HEK293 (cell line): ENCODE results near the gene BACH2.

Experiments used
- CTCF ChIA-PET: fragments of 350-600 bp; formaldehyde crosslinking; extraction: SDS; loops from one replicate; lab custom pipeline; 2021; ENCODE audit warnings: antibody characterized with exemption; lab: Yijun Ruan, JAX
- POLR2A ChIA-PET: fragments of 300-600 bp; formaldehyde crosslinking; extraction: SDS; loops from one replicate; lab custom pipeline; 2020; ENCODE audit warnings: antibody characterized with exemption, inconsistent platforms; lab: Yijun Ruan, JAX
- H3K27ac ChIP-seq: fragments of 200-500 bp; sonication (Bioruptor generic); 2 replicates; pipeline ENCODE4 v1.5.1; 2014; ENCODE audit warnings: low read depth, low read length, control low read depth, inconsistent platforms; ENCODE audit errors: extremely low read depth
- H3K36me3 ChIP-seq, 2 experiments: fragments of 200-500 bp in 1 of 2; sonication (Bioruptor generic) in 1 of 2; 1 replicate in 1 of 2; 2 replicates in 1 of 2; pipeline ENCODE4 v1.5.1; 2014 to 2017; ENCODE audit warnings: inconsistent platforms in 2 of 2, low read length in 2 of 2; ENCODE audit not compliant: control insufficient read depth in 2 of 2, insufficient read depth in 1 of 2
- H3K4me1 ChIP-seq: fragments of 200-500 bp; sonication (Bioruptor generic); 2 replicates; pipeline ENCODE4 v1.5.1; 2014; ENCODE audit warnings: mild to moderate bottlenecking, low read length, inconsistent platforms; ENCODE audit not compliant: control insufficient read depth, insufficient read depth
- H3K4me3 ChIP-seq: 2 replicates; pipeline ENCODE4 v1.5.1; 2011; ENCODE audit warnings: low read depth, mild to moderate bottlenecking, control low read depth, low read length, moderate library complexity
- H3K9me3 ChIP-seq: fragments of 200-500 bp; sonication (Bioruptor generic); 2 replicates; pipeline ENCODE4 v1.5.1; 2014; ENCODE audit warnings: low read depth, low read length, inconsistent platforms; ENCODE audit not compliant: control insufficient read depth, insufficient read depth
- BCL11B ChIP-seq: fragments of 450-650 bp; formaldehyde crosslinking; IDR thresholded peaks from 2 replicates; pipeline ENCODE4 v1.5.1; 2016; ENCODE audit warnings: low read depth, missing biosample characterization, missing genetic modification characterization
- GFI1B ChIP-seq: fragments of 450-650 bp; formaldehyde crosslinking; IDR thresholded peaks from 2 replicates; pipeline ENCODE4 v1.5.1; 2016; ENCODE audit warnings: missing biosample characterization, missing genetic modification characterization
- IKZF3 ChIP-seq: fragments of 450-650 bp; IDR thresholded peaks from 2 replicates; pipeline ENCODE4 v1.5.0; 2018; ENCODE audit warnings: missing biosample characterization, mild to moderate bottlenecking, missing genetic modification characterization, moderate library complexity
- KLF7 ChIP-seq: fragments of 450-650 bp; formaldehyde crosslinking; IDR thresholded peaks from 2 replicates; pipeline ENCODE4 v1.5.1; 2016; ENCODE audit warnings: missing biosample characterization, missing genetic modification characterization, borderline replicate concordance
- KLF9 ChIP-seq: fragments of 450-650 bp; formaldehyde crosslinking; IDR thresholded peaks from 2 replicates; pipeline ENCODE4 v1.5.1; 2016; ENCODE audit warnings: missing biosample characterization, missing genetic modification characterization, low read depth
- PRDM1 ChIP-seq: fragments of 450-650 bp; formaldehyde crosslinking; IDR thresholded peaks from 2 replicates; pipeline ENCODE4; 2016; ENCODE audit warnings: missing biosample characterization, missing genetic modification characterization
- TRIM28 ChIP-seq: IDR thresholded peaks from 2 replicates; pipeline ENCODE4 v1.6.1; 2011; ENCODE audit warnings: low read length, control low read depth, borderline replicate concordance
- ZBTB1 ChIP-seq: fragments of 450-650 bp; formaldehyde crosslinking; IDR thresholded peaks from 2 replicates; pipeline ENCODE4 v1.5.1; 2016; ENCODE audit warnings: missing biosample characterization, missing genetic modification characterization
- ZBTB20 ChIP-seq: fragments of 450-650 bp; formaldehyde crosslinking; IDR thresholded peaks from 2 replicates; pipeline ENCODE4 v1.5.1; 2016; ENCODE audit warnings: missing biosample characterization, missing genetic modification characterization
- ZNF112 ChIP-seq: fragments of 450-650 bp; formaldehyde crosslinking; IDR thresholded peaks from 2 replicates; pipeline ENCODE4 v1.5.0; 2017; ENCODE audit warnings: missing biosample characterization, missing genetic modification characterization
- ZNF121 ChIP-seq: fragments of 450-650 bp; formaldehyde crosslinking; IDR thresholded peaks from 2 replicates; pipeline ENCODE4 v1.5.1; 2016; ENCODE audit warnings: missing biosample characterization, missing genetic modification characterization
- ZNF146 ChIP-seq: fragments of 450-650 bp; formaldehyde crosslinking; IDR thresholded peaks from 2 replicates; pipeline ENCODE4 v1.5.1; 2016; ENCODE audit warnings: missing biosample characterization, missing genetic modification characterization
- ZNF174 ChIP-seq: fragments of 450-650 bp; formaldehyde crosslinking; IDR thresholded peaks from 2 replicates; pipeline ENCODE4 v1.5.0; 2017; ENCODE audit warnings: missing biosample characterization, mild to moderate bottlenecking, missing genetic modification characterization
- ZNF19 ChIP-seq: fragments of 450-650 bp; formaldehyde crosslinking; IDR thresholded peaks from 2 replicates; pipeline ENCODE4; 2016; ENCODE audit warnings: missing biosample characterization, missing genetic modification characterization, low read depth
- ZNF2 ChIP-seq: fragments of 450-650 bp; formaldehyde crosslinking; IDR thresholded peaks from 2 replicates; pipeline ENCODE4 v1.5.1; 2016; ENCODE audit warnings: missing biosample characterization, missing genetic modification characterization
- ZNF221 ChIP-seq: fragments of 450-650 bp; formaldehyde crosslinking; IDR thresholded peaks from 2 replicates; pipeline ENCODE4 v1.5.1; 2017; ENCODE audit warnings: missing biosample characterization, missing genetic modification characterization, borderline replicate concordance
- ZNF350 ChIP-seq: fragments of 450-650 bp; formaldehyde crosslinking; IDR thresholded peaks from 2 replicates; pipeline ENCODE4 v1.5.0; 2017; ENCODE audit warnings: missing biosample characterization, mild to moderate bottlenecking, missing genetic modification characterization
- ZNF404 ChIP-seq: fragments of 450-650 bp; formaldehyde crosslinking; IDR thresholded peaks from 2 replicates; pipeline ENCODE4 v1.5.1; 2017; ENCODE audit warnings: missing biosample characterization, missing genetic modification characterization
- ZNF571 ChIP-seq: fragments of 450-650 bp; formaldehyde crosslinking; IDR thresholded peaks from 2 replicates; pipeline ENCODE4 v1.5.0; 2017; ENCODE audit warnings: missing biosample characterization, missing genetic modification characterization
- ZNF76 ChIP-seq: fragments of 450-650 bp; formaldehyde crosslinking; IDR thresholded peaks from 2 replicates; pipeline ENCODE4; 2016; ENCODE audit warnings: low read depth, missing biosample characterization, missing genetic modification characterization, borderline replicate concordance
- TF ChIP-seq, protein P1 (sequence below): fragments of 450-650 bp; formaldehyde crosslinking; IDR thresholded peaks from 2 replicates; pipeline ENCODE4 v1.5.1; 2017; ENCODE audit warnings: missing biosample characterization, missing genetic modification characterization
- TF ChIP-seq, protein P2 (sequence below): fragments of 450-650 bp; formaldehyde crosslinking; conservative IDR thresholded peaks from 2 replicates; pipeline ENCODE4 v1.5.1; 2016; ENCODE audit warnings: low read depth, missing biosample characterization, missing genetic modification characterization
- TF ChIP-seq, protein P3 (sequence below): fragments of 450-650 bp; formaldehyde crosslinking; IDR thresholded peaks from 2 replicates; pipeline ENCODE4 v1.5.1; 2016; ENCODE audit warnings: missing biosample characterization, missing genetic modification characterization

Gene BACH2

DNA sequence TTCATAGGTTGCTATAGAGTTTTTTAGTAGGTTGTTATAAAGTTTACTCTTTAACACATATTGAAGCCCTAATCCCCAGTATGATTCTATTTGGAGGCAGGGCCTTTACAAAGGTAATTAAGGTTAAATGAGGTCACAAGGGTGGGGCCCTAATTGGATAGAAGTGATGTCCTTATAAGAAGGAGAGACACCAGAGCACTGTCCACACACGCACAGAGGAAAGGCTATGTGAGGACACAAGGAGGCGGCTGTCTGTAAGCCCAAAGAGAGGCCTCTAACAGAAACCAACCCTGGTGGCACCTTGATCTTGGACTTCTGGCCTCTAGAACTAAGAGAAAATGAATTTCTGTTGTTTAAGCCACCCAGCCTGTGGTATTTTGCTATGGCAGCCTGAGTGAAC lies 303.8 kb downstream of the BACH2 start:
- no peaks in the 10 kb centered on the region for H3K36me3 ChIP-seq
- TF ChIP-seq ZNF19 = no peak
- no peak for TF ChIP-seq KLF9 (tag by site-specific recombination)
- no peak for TF ChIP-seq PRDM1
- no peak for TF ChIP-seq ZNF350 (tag by site-specific recombination)
- no peak for TF ChIP-seq ZNF146 (tag by site-specific recombination)
- TF ChIP-seq, protein P1, sequence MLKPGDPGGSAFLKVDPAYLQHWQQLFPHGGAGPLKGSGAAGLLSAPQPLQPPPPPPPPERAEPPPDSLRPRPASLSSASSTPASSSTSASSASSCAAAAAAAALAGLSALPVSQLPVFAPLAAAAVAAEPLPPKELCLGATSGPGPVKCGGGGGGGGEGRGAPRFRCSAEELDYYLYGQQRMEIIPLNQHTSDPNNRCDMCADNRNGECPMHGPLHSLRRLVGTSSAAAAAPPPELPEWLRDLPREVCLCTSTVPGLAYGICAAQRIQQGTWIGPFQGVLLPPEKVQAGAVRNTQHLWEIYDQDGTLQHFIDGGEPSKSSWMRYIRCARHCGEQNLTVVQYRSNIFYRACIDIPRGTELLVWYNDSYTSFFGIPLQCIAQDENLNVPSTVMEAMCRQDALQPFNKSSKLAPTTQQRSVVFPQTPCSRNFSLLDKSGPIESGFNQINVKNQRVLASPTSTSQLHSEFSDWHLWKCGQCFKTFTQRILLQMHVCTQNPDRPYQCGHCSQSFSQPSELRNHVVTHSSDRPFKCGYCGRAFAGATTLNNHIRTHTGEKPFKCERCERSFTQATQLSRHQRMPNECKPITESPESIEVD (tag by site-specific recombination) = no peak
- no peak for TF ChIP-seq ZNF174
- TF ChIP-seq IKZF3 = no peak
- TF ChIP-seq, protein P2, sequence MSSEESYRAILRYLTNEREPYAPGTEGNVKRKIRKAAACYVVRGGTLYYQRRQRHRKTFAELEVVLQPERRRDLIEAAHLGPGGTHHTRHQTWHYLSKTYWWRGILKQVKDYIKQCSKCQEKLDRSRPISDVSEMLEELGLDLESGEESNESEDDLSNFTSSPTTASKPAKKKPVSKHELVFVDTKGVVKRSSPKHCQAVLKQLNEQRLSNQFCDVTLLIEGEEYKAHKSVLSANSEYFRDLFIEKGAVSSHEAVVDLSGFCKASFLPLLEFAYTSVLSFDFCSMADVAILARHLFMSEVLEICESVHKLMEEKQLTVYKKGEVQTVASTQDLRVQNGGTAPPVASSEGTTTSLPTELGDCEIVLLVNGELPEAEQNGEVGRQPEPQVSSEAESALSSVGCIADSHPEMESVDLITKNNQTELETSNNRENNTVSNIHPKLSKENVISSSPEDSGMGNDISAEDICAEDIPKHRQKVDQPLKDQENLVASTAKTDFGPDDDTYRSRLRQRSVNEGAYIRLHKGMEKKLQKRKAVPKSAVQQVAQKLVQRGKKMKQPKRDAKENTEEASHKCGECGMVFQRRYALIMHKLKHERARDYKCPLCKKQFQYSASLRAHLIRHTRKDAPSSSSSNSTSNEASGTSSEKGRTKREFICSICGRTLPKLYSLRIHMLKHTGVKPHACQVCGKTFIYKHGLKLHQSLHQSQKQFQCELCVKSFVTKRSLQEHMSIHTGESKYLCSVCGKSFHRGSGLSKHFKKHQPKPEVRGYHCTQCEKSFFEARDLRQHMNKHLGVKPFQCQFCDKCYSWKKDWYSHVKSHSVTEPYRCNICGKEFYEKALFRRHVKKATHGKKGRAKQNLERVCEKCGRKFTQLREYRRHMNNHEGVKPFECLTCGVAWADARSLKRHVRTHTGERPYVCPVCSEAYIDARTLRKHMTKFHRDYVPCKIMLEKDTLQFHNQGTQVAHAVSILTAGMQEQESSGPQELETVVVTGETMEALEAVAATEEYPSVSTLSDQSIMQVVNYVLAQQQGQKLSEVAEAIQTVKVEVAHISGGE (tag by site-specific recombination) = no peak
- no peak for TF ChIP-seq ZNF221
- no peak for TF ChIP-seq GFI1B
- no peak for TF ChIP-seq KLF7 (tag by site-specific recombination)
- TF ChIP-seq, protein P3, sequence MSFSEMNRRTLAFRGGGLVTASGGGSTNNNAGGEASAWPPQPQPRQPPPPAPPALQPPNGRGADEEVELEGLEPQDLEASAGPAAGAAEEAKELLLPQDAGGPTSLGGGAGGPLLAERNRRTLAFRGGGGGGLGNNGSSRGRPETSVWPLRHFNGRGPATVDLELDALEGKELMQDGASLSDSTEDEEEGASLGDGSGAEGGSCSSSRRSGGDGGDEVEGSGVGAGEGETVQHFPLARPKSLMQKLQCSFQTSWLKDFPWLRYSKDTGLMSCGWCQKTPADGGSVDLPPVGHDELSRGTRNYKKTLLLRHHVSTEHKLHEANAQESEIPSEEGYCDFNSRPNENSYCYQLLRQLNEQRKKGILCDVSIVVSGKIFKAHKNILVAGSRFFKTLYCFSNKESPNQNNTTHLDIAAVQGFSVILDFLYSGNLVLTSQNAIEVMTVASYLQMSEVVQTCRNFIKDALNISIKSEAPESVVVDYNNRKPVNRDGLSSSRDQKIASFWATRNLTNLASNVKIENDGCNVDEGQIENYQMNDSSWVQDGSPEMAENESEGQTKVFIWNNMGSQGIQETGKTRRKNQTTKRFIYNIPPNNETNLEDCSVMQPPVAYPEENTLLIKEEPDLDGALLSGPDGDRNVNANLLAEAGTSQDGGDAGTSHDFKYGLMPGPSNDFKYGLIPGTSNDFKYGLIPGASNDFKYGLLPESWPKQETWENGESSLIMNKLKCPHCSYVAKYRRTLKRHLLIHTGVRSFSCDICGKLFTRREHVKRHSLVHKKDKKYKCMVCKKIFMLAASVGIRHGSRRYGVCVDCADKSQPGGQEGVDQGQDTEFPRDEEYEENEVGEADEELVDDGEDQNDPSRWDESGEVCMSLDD (tag by site-specific recombination) = no peak
- TF ChIP-seq ZNF404 (tag by site-specific recombination) = no peak
- TF ChIP-seq ZNF571 = no peak
- TF ChIP-seq ZBTB1 = no peak
- TF ChIP-seq ZNF121 (tag by site-specific recombination) = no peak
- no peak for TF ChIP-seq ZNF112 (tag by site-specific recombination)
- TF ChIP-seq TRIM28 = no peak
- no peak for TF ChIP-seq ZNF76 (tag by site-specific recombination)
- TF ChIP-seq, all 188 proteins: peak for 0
- H3K27ac ChIP-seq = no peak overlapping the region
- CTCF ChIA-PET = interaction anchor here (0.7 to 0.9 kb wide), 4 partner anchors 19 to 167 kb away, joined by 3 to 6 read pairs (median 4); no protein-coding TSS in a partner anchor
- POLR2A ChIA-PET = no interaction called here
- no peaks in the 10 kb centered on the region for H3K9me3 ChIP-seq
- H3K4me3 ChIP-seq = no peak overlapping the region
- 0 out of 2 replicates have a peak, but pooled peaks cover 2% of the 10 kb centered on the region for H3K4me1 ChIP-seq

DNA sequence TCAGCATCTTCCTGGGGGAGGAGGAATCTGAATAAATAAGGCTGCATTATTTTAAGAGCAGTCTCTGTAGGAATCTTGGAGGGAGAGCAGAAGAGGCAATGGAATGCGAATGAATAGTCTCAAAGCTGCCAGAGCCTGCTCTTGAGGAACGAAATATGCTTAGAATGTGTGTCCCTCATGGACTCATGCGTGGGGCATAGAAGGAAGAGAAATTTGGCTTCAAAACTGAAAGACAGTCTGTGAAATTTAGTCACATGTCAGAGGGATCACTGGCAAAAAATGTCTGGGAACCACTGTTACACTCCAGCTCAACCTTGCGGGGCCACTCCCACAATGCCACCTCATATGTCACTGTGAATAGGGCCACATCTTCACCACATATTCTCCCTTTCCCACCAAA lies 306.9 kb downstream of the BACH2 start:
- POLR2A ChIA-PET = interaction anchor here (1.4 kb wide), 1 partner anchor 10 kb away, joined by 3 read pairs; no protein-coding TSS in a partner anchor
- H3K36me3 ChIP-seq = no peaks in the 10 kb centered on the region
- H3K27ac ChIP-seq = no peak overlapping the region
- H3K4me3 ChIP-seq = no peak overlapping the region
- TF ChIP-seq ZNF2 (tag by site-specific recombination) = no peak
- no peak for TF ChIP-seq BCL11B (tag by site-specific recombination)
- peak; percentile 40; the same call in 1 of the 2 replicates for TF ChIP-seq ZBTB20 (tag by site-specific recombination)
- TF ChIP-seq, all 188 proteins: peak for 1
- CTCF ChIA-PET = no interaction called here
- peaks cover 3% of the 10 kb centered on the region; the same call in 1 of the 2 replicates for H3K4me1 ChIP-seq
- H3K9me3 ChIP-seq = no peaks in the 10 kb centered on the region
